ENCODE data around the gene TTC28. TPM values are rescaled to one million over a fixed set of nuclear protein-coding genes. Genes with fewer than 3 reads are reported as not detected.
A peak's percentile ranks its signal among the peaks of the same experiment; 100 is the strongest.

Gene TTC28
- total and polyA plus RNA-seq, 4 donors, result 3.1 to 74.9 (median 26.1) TPM

GRCh38 chr22:28237112-28237511, 442.5 kb downstream of the TTC28 start:
- peaks cover 0 to 3% of the 10 kb centered on the region in 2 donors for H3K4me1 ChIP-seq (ENCODE audit: control insufficient read depth in 1 of 2, insufficient read depth in 2 of 2, low read length in 2 of 2)
- DNase-seq (no peak), ATAC-seq (ENCODE audit: low FRiP score) (no peak)
- peak overlapping the region in 1 of 2 donors; percentile 63 for H3K27ac ChIP-seq (ENCODE audit: low read depth in 1 of 2, low read length in 2 of 2)
- 27 to 28% methylated on average over 4 of the region's 4 CpGs for WGBS, 2 donors
- intact Hi-C loops (cut with DNase I), result no loop called here
- H3K9me3 ChIP-seq (ENCODE audit: control insufficient read depth, low read length), result no peaks in the 10 kb centered on the region
- no peaks in the 10 kb centered on the region for H3K36me3 ChIP-seq (ENCODE audit: control insufficient read depth in 1 of 2, insufficient read depth in 2 of 2, low read length in 1 of 2)
- no peaks in the 10 kb centered on the region for H3K27me3 ChIP-seq (ENCODE audit: control insufficient read depth in 1 of 2, insufficient read depth in 2 of 2, low read length in 1 of 2)
- H3K4me3 ChIP-seq (ENCODE audit: low read length in 2 of 2), result no peak overlapping the region

- no peak for ATAC-seq (ENCODE audit: low FRiP score)
- peaks cover 2 to 11% of the 10 kb centered on the region in 2 donors for H3K4me1 ChIP-seq (ENCODE audit: control insufficient read depth in 1 of 2, insufficient read depth in 2 of 2, low read length in 2 of 2)
- no peak for DNase-seq
- H3K27me3 ChIP-seq (ENCODE audit: control insufficient read depth in 1 of 2, insufficient read depth in 2 of 2, low read length in 1 of 2), result no peaks in the 10 kb centered on the region
- H3K9me3 ChIP-seq (ENCODE audit: control insufficient read depth, low read length), result no peaks in the 10 kb centered on the region
- intact Hi-C loops (cut with DNase I), result no loop called here
- no peaks in the 10 kb centered on the region for H3K36me3 ChIP-seq (ENCODE audit: control insufficient read depth in 1 of 2, insufficient read depth in 2 of 2, low read length in 1 of 2)
- H3K27ac ChIP-seq (ENCODE audit: low read depth in 1 of 2, low read length in 2 of 2), result no peak overlapping the region
- WGBS, 2 donors, result 81 to 90% methylated on average over 3 of the region's 3 CpGs
- no peak overlapping the region for H3K4me3 ChIP-seq (ENCODE audit: low read length in 2 of 2)
Measured at GRCh38 chr22:28232204-28232603, 447.4 kb downstream of the TTC28 start.

DNA sequence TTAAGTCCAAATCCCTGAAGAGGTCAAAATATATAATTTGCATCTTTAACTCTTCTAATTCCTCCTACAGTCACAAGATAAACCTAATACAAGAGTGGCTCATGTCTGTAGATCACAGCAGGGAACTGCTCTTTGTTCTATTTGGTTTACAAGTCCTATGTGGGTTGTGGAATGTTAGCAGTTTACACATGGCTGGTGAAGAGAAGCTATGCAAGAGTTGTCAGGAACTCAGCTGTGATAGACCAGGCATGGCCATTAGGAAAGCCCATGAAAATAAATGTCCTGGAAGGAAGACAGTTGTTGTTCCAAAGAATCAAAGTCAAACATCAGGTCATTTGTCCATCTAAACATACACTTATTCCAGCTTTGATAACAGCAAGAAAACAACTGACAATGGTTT, 448.2 kb downstream of the TTC28 start:
- Histone ChIP-seq H3K4me1 (ENCODE audit: control insufficient read depth in 1 of 2, insufficient read depth in 2 of 2, low read length in 2 of 2) (peaks cover 2 to 11% of the 10 kb centered on the region in 2 donors), H3K4me3 (ENCODE audit: low read length in 2 of 2) (no peak overlapping the region), H3K36me3 (ENCODE audit: control insufficient read depth in 1 of 2, insufficient read depth in 2 of 2, low read length in 1 of 2) (no peaks in the 10 kb centered on the region), H3K27me3 (ENCODE audit: control insufficient read depth in 1 of 2, insufficient read depth in 2 of 2, low read length in 1 of 2) (no peaks in the 10 kb centered on the region), H3K9me3 (ENCODE audit: control insufficient read depth, low read length) (no peaks in the 10 kb centered on the region), H3K27ac (ENCODE audit: low read depth in 1 of 2, low read length in 2 of 2) (no peak overlapping the region)
- no peak for DNase-seq
- intact Hi-C loops (cut with DNase I), result no loop called here
- ATAC-seq (ENCODE audit: low FRiP score), result no peak

DNA sequence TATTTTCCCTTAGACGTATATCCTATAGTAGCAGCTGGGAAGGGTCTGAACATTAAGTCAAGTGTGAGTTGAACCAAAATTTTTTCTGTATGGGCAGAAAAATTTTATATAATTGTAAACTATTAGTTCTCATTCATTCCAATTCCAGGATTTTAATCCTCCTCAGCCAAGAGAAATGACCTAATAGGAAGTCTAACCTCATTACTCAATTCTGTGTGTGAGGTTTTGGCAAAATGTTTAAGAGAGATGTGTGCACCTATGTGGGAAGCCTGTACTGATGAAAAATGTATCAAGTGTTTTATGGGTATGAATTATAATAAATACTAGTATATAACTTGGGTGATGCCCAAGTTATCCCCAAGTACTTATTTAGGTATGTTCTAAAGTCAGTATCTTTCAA, 449.0 kb downstream of the TTC28 start:
- ATAC-seq (ENCODE audit: low FRiP score), result no peak
- H3K4me1 ChIP-seq (ENCODE audit: control insufficient read depth in 1 of 2, insufficient read depth in 2 of 2, low read length in 2 of 2), result peaks cover 2 to 11% of the 10 kb centered on the region in 2 donors
- WGBS, 2 donors, result 56 to 67% methylated on average over 1 of the region's 1 CpG
- H3K27ac ChIP-seq (ENCODE audit: low read depth in 1 of 2, low read length in 2 of 2), result no peak overlapping the region
- no peaks in the 10 kb centered on the region for H3K27me3 ChIP-seq (ENCODE audit: control insufficient read depth in 1 of 2, insufficient read depth in 2 of 2, low read length in 1 of 2)
- H3K36me3 ChIP-seq (ENCODE audit: control insufficient read depth in 1 of 2, insufficient read depth in 2 of 2, low read length in 1 of 2), result no peaks in the 10 kb centered on the region
- intact Hi-C loops (cut with DNase I), result no loop called here
- no peak for DNase-seq
- no peaks in the 10 kb centered on the region for H3K9me3 ChIP-seq (ENCODE audit: control insufficient read depth, low read length)
- H3K4me3 ChIP-seq (ENCODE audit: low read length in 2 of 2), result no peak overlapping the region

DNA sequence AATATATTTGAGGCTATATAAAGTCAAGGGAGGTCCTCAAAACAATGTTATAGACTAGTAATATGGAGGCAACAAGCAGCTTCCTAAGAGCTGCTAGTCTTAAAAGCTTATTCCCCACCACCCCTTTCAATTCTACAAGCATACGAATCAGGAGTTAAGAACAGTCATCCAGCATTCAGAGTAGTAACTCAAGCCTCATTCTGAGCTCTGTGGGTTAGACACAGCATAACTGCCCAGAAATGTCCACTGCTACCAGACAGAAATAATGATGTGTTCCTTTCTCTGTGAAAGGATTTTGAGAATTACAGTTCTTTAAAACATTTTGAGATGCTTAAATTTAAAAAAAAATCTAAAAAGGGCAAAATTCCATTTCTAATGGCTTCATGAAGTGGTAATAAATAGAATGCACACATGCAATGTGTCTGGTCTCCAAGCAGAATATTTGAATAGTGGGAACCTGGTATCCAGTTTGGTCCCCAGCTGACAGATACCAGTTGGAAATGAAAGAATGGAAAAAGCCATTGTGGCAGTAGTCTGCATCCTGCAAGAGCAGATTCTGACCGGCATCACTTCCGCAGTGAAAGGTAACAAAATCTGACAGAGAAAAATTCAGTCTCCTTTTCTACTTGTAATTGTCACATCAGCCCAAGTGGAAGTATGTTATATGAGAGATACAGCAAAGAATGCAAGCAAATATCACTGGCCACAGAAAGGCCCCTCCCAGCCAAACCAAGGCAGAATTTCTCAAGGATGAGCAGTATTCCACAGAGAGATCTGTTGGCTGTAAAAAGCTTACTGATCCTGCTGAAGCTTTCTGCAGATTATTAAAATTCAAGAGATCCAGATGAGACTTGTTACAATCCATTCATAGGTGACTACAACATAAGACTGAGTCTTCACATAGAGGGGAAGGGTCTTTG, 449.8 kb downstream of the TTC28 start:
- Histone ChIP-seq H3K4me1 (ENCODE audit: control insufficient read depth in 1 of 2, insufficient read depth in 2 of 2, low read length in 2 of 2) (peaks cover 2 to 9% of the 10 kb centered on the region in 2 donors), H3K27me3 (ENCODE audit: control insufficient read depth in 1 of 2, insufficient read depth in 2 of 2, low read length in 1 of 2) (no peaks in the 10 kb centered on the region), H3K27ac (ENCODE audit: low read depth in 1 of 2, low read length in 2 of 2) (no peak overlapping the region), H3K4me3 (ENCODE audit: low read length in 2 of 2) (no peak overlapping the region), H3K9me3 (ENCODE audit: control insufficient read depth, low read length) (no peaks in the 10 kb centered on the region), H3K36me3 (ENCODE audit: control insufficient read depth in 1 of 2, insufficient read depth in 2 of 2, low read length in 1 of 2) (no peaks in the 10 kb centered on the region)
- no peak for DNase-seq
- ATAC-seq (ENCODE audit: low FRiP score), result no peak
- intact Hi-C loops (cut with DNase I), result no loop called here
- 85 to 88% methylated on average over 3 of the region's 3 CpGs for WGBS, 2 donors

GRCh38 chr22:28223826-28224225, 455.8 kb downstream of the TTC28 start:
- Histone ChIP-seq H3K4me3 (ENCODE audit: low read length in 2 of 2) (no peak overlapping the region), H3K9me3 (ENCODE audit: control insufficient read depth, low read length) (no peaks in the 10 kb centered on the region), H3K36me3 (ENCODE audit: control insufficient read depth in 1 of 2, insufficient read depth in 2 of 2, low read length in 1 of 2) (no peaks in the 10 kb centered on the region), H3K27ac (ENCODE audit: low read depth in 1 of 2, low read length in 2 of 2) (no peak overlapping the region), H3K4me1 (ENCODE audit: control insufficient read depth in 1 of 2, insufficient read depth in 2 of 2, low read length in 2 of 2) (no peaks in the 10 kb centered on the region), H3K27me3 (ENCODE audit: control insufficient read depth in 1 of 2, insufficient read depth in 2 of 2, low read length in 1 of 2) (no peaks in the 10 kb centered on the region)
- intact Hi-C loops (cut with DNase I), result no loop called here
- no peak for ATAC-seq (ENCODE audit: low FRiP score)
- DNase-seq, result no peak
- WGBS, 2 donors, result 58 to 63% methylated on average over 7 of the region's 7 CpGs

DNA sequence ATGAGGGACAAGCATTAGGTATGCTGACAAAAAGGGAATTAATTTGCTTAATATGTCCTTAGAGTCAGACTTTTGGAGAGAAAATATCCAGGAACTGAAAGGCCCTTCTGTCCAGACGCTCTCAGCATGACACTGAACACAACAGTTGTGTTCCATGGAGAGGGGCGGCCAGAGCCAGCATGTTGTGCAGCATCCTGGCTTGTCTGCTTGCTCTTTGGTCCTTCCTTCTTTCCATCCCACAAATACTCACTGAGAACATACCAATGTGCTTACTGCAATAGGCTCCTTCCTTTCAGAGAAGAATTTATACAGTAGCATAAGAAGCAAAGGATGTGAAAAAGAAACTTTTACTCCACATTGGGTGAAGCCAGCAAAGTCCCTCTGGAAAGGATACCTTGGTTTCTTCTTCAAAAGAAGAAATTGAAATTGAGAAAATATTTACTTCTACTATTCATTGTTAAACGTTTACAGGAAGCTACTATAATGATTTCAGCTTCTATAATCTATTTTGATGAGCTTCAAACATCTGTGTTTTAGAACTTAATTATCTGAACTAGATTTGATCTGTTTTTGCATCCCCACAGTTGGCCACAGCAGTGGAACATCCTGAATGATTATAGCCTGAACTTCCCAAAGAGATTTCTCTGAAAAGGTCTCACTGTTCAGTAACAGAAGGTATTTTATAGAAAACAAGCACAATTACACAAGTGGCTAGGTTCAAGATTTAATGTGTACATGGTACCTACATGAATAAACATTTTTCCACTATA, 456.5 kb downstream of the TTC28 start:
- Histone ChIP-seq H3K36me3 (ENCODE audit: control insufficient read depth in 1 of 2, insufficient read depth in 2 of 2, low read length in 1 of 2) (no peaks in the 10 kb centered on the region), H3K4me1 (ENCODE audit: control insufficient read depth in 1 of 2, insufficient read depth in 2 of 2, low read length in 2 of 2) (peaks cover 0 to 1% of the 10 kb centered on the region in 2 donors), H3K4me3 (ENCODE audit: low read length in 2 of 2) (no peak overlapping the region), H3K9me3 (ENCODE audit: control insufficient read depth, low read length) (no peaks in the 10 kb centered on the region), H3K27ac (ENCODE audit: low read depth in 1 of 2, low read length in 2 of 2) (no peak overlapping the region), H3K27me3 (ENCODE audit: control insufficient read depth in 1 of 2, insufficient read depth in 2 of 2, low read length in 1 of 2) (no peaks in the 10 kb centered on the region)
- ATAC-seq (ENCODE audit: low FRiP score), result no peak
- WGBS, 2 donors, result 77 to 78% methylated on average over 3 of the region's 3 CpGs
- no peak for DNase-seq
- intact Hi-C loops (cut with DNase I), result no loop called here

DNA sequence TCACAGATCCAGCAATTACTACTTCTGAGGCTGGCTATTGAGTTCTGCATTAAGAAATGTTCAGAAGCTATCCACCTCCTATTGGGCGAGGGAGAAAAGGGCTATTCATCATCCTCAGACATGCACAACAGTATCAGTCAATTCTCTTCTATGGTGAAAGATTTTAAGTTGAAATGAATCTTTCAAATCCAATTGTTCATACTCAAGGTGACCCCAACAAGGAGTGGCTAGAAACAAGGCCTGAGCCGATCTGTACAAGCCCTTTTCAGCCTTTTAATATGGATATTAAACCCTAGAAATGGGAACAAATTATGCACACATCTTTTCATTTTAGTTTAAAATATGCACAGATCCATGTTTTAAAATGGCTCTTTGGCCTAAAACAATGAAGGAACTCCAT, 457.1 kb downstream of the TTC28 start:
- no peak overlapping the region for H3K27ac ChIP-seq (ENCODE audit: low read depth in 1 of 2, low read length in 2 of 2)
- intact Hi-C loops (cut with DNase I), result no loop called here
- H3K4me3 ChIP-seq (ENCODE audit: low read length in 2 of 2), result no peak overlapping the region
- H3K27me3 ChIP-seq (ENCODE audit: control insufficient read depth in 1 of 2, insufficient read depth in 2 of 2, low read length in 1 of 2), result no peaks in the 10 kb centered on the region
- no peak for DNase-seq
- H3K4me1 ChIP-seq (ENCODE audit: control insufficient read depth in 1 of 2, insufficient read depth in 2 of 2, low read length in 2 of 2), result peaks cover 0 to 2% of the 10 kb centered on the region in 2 donors
- no peaks in the 10 kb centered on the region for H3K36me3 ChIP-seq (ENCODE audit: control insufficient read depth in 1 of 2, insufficient read depth in 2 of 2, low read length in 1 of 2)
- no peak for ATAC-seq (ENCODE audit: low FRiP score)
- 98 to 100% methylated on average over 2 of the region's 2 CpGs for WGBS, 2 donors
- H3K9me3 ChIP-seq (ENCODE audit: control insufficient read depth, low read length), result no peaks in the 10 kb centered on the region
